H1 (cell line): Measurements from ENCODE around the gene GFOD1. TPM values are rescaled to one million over a fixed set of nuclear protein-coding genes. Genes with fewer than 3 reads are reported as not detected.

Experiments
- FOSL1 ChIP-seq: IDR thresholded peaks from 2 replicates; pipeline ENCODE4 v1.6.1; 2011; ENCODE audit warnings: mild to moderate bottlenecking, low read depth, low read length, moderate library complexity; ENCODE audit not compliant: insufficient read depth
- TBP ChIP-seq: IDR thresholded peaks from 2 replicates; pipeline ENCODE4 v1.6.1; 2011; ENCODE audit warnings: low read depth, low read length, improper control_type of control experiment
- polyA plus RNA-seq, 7 experiments: library from polyadenylated mRNA; depleted of rRNA in 3 of 7; stranded (reverse) in 5 of 7; unstranded in 2 of 7; fragments of >200 nt in 5 of 7; fragments of 200-250 nt in 2 of 7; gene quantifications; 1 replicate in 5 of 7; 2 replicates in 1 of 7; 4 replicates in 1 of 7; pipeline versions ENCODE4 v1.2.1 to v1.2.3, GENCODE V29; 2011 to 2013; ENCODE audit warnings: missing spikeins in 2 of 7, mixed read lengths in 2 of 7
- total RNA-seq: library from RNA; stranded (reverse); fragmentation: NEBNext Ultra II Directional; extraction: Animal tissue kit (Norgen Biotek cat#: 25700); gene quantifications from 2 replicates; pipeline ENCODE4 v1.2.1, GENCODE V29; 2021

Gene GFOD1
- total and polyA plus RNA-seq, 2 of the 8 experiments (the other 6 are each of a cell fraction or from before 2014, with no cell fraction given): 2.5 to 8.8 TPM

GRCh38 chr6:13528232-13528631 lies 40.8 kb upstream of the GFOD1 start (continued):
- TF ChIP-seq FOSL1: no peak
- no peak for TF ChIP-seq TBP
- TF ChIP-seq, all 59 proteins: peak for 0
